DMS 273 treated with DMSO at 0.1 percent for 48 hours (cell line): ENCODE measurements around the gene CENPC.
"Not testable (repeated sequence)": the region's sequence is repeated elsewhere in the genome, so short reads cannot be mapped to it uniquely, and the experiment has no call there.

Source experiments
- DNase-seq: peaks from one replicate; lab custom pipeline; 2025; lab: John Stamatoyannopoulos, UW

Gene CENPC

GRCh38 chr4:67545199-67546003 lies at the start of gene CENPC:
CENPC (minus strand) TSS chr4:67545503; CDS start chr4:67545355, 148 bp downstream.
- peak; percentile 92 for DNase-seq

GRCh38 chr4:67593741-67594175 lies 48.5 kb upstream of the CENPC start:
- no peak for DNase-seq

GRCh38 chr4:67587156-67587555 lies 41.9 kb upstream of the CENPC start:
- no peak for DNase-seq

GRCh38 chr4:67584496-67584895 lies 39.2 kb upstream of the CENPC start:
- DNase-seq, result no peak

GRCh38 chr4:67581913-67582312 lies 36.6 kb upstream of the CENPC start:
- no peak for DNase-seq

GRCh38 chr4:67581208-67581857 lies 36.0 kb upstream of the CENPC start:
- no peak for DNase-seq

GRCh38 chr4:67580577-67580976 lies 35.3 kb upstream of the CENPC start:
- no peak for DNase-seq

GRCh38 chr4:67576538-67576937 lies 31.2 kb upstream of the CENPC start:
- no peak for DNase-seq

GRCh38 chr4:67576059-67576466 lies 30.8 kb upstream of the CENPC start:
- no peak for DNase-seq

- peak; percentile 60 for DNase-seq
Measured at GRCh38 chr4:67575232-67576058, 30.1 kb upstream of the CENPC start.

GRCh38 chr4:67573193-67573592 lies 27.9 kb upstream of the CENPC start:
- DNase-seq, result no peak

GRCh38 chr4:67571975-67572374 lies 26.7 kb upstream of the CENPC start:
- DNase-seq, result no peak

GRCh38 chr4:67570537-67570936 lies 25.2 kb upstream of the CENPC start:
- no peak for DNase-seq

GRCh38 chr4:67568820-67569219 lies 23.5 kb upstream of the CENPC start:
- no peak for DNase-seq

- no peak for DNase-seq
Measured at GRCh38 chr4:67566335-67566734, 21.0 kb upstream of the CENPC start.

GRCh38 chr4:67565284-67565683 lies 20.0 kb upstream of the CENPC start:
- no peak for DNase-seq

- no peak for DNase-seq
Measured at GRCh38 chr4:67558493-67558892, 13.2 kb upstream of the CENPC start, which contains the start of gene STAP1. STAP1 (plus strand) TSS chr4:67558727; CDS start chr4:67558810, 83 bp downstream.

GRCh38 chr4:67556436-67556835 lies 11.1 kb upstream of the CENPC start:
- DNase-seq, result no peak

- no peak for DNase-seq
Measured at GRCh38 chr4:67555447-67555846, 10.1 kb upstream of the CENPC start.

GRCh38 chr4:67554096-67554495 lies 8.8 kb upstream of the CENPC start:
- no peak for DNase-seq

GRCh38 chr4:67552146-67552792 lies 7.0 kb upstream of the CENPC start:
- not testable (repeated sequence) for DNase-seq

- DNase-seq, result no peak
Measured at GRCh38 chr4:67550857-67551256, 5.6 kb upstream of the CENPC start.
